HG03432 (cell line): ENCODE results near the gene HAUS8.

Experiments
- ATAC-seq: cut with Tn5 transposase; IDR thresholded peaks from one replicate; pipeline ENCODE4 v1.9.1; 2021; ENCODE audit warnings: mild to moderate bottlenecking, moderate library complexity; ENCODE audit not compliant: unreplicated experiment

The HAUS8 gene

DNA sequence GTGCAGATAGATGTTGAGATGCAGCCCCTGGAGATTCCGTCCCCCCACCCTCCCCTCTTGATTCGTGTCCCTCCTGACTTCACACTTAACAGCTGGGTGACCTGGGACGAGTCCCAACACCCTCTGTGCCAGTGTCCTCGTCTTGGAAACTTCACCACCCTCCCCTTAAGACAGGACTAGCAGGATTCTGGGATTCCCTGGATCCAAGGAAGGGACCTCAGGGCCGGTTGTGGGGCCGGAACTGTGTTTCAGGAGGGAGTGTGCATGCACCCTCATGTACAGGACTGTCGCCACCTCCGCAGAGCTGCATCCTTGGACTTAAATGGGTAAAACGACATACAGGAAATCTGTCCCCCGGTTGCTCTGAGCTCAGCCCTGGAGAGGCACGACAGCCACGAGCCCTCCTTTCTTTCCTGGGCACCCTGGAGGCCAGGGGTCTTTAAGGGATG, 1.3 kb upstream of the HAUS8 start:
- no peak for ATAC-seq

DNA sequence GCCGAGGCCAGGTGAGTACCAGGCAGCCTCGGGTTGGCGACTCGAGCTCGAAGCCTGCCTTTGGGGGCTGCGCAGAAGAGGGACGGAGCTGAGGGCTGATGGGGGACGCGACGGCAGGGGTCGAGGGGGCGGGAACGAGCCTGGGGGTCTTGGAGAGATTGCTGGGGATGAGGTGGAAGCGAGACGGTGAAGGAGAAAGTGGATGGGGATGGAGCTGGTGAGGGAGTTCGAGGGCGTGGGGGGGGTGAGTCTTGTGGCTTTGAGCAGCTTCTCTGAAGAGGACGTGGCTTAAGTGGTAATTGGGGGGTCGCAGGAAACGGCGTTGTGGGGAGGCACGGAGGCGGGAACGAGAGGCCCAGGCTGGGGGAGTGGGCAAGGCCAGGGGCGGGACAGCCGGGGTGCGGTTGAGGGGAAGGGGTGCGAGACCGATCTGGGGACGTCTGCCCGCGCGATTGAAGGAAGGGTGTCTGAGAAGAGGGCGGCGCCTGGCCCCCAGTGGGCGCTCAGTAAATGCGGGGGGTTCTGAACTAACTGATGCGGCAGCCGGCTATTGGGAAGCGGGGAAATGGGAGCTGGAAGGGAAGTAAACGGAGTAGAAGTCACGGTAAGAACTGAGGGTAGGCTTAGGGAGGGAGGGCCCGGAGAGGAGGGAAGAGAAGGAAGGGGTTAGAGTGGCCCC, 751 bp upstream of the HAUS8 start:
- ATAC-seq = no peak

DNA sequence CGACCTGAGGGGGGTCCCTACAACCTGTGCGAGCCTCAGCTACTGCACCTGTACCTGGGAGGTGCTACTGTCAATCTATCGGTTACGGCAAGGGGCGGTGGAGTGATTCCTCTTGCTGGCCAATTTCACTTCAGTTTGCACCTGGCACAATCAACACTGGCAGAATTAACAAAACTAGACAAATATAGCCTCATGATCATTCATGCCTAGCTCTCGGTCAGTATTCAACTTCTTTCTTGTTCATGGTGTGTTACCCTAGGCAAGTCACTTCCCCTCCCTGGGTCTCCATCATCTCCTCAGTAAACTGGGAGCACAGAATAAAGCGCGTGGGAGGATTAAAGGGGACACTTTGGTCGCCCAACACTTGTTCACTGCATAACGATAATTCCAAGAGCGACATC, 618 bp downstream of the HAUS8 start:
- ATAC-seq = no peak

DNA sequence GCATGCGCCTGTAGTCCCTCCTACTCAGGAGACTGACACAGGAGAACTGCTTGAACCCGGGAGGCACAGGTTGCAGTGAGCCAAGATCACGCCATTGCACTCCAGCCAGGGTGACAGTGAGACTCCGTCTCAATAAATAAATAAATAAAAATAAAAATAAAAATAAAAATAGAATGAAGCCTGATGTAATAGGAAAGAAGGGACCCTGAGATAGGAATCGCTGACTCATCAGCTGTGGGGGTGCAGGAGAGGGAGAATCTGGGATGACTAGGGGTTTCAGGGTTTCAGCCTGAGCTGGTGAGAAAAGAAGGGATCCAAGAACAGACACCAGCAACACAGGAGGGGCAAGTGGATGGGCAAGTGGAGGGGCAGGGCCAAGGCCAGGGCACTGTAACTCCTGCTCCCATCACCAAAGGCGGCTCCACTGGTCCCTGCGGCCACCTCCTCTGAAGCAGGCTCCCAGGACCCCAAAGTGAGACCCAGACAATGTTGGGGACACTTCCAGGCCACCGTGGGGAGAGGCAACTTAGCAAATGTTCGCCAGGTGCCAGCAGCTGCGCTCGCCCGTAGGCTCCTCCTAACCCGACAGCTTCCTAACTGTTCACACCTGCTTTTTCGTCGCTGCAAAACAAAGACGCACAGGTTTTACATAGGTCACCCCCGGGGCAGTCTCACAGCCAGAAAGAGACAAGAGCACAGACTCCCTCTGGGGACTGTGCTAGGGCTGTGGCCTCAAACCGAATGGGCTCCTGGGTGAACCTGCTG, 1.2 kb downstream of the HAUS8 start:
- no peak for ATAC-seq

DNA sequence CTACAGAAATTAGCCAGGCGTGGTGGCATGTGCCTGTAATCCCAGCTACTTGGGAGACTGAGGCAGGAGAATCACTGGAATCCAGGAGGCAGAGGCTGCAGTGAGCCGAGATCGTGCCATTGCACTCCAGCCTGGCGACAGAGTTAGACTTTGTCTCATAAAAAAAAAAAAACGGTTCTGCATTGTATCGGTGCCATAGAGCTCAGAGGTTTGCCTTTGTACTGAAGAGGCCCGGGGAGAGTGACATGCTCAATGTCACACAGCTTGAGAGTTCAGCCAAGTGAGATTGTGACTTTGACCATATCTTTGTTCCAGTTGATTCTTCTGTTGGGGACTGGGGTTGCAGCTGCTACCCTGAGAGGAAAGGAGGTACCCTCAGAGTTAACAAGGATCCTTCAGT, 4.3 kb downstream of the HAUS8 start:
- no peak for ATAC-seq

DNA sequence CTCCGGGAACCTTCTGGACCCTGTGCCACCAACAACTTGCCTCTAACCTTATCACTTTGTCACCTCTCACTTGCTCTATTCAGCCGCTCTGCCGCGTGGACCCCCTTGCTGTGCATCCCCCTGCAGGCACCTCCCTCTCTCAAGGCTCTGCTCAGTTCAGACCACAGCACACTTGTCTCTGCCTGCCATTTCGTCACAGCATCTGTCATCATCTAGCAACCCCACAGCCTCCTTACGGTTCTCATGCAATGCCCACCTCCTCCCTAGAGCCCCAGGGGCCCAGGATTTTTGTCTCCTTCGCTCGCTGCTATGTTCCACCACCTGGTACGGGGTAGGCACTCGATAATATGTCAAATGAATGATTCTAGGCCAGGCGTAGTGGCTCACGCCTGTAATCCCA, 4.8 kb downstream of the HAUS8 start:
- ATAC-seq = no peak

DNA sequence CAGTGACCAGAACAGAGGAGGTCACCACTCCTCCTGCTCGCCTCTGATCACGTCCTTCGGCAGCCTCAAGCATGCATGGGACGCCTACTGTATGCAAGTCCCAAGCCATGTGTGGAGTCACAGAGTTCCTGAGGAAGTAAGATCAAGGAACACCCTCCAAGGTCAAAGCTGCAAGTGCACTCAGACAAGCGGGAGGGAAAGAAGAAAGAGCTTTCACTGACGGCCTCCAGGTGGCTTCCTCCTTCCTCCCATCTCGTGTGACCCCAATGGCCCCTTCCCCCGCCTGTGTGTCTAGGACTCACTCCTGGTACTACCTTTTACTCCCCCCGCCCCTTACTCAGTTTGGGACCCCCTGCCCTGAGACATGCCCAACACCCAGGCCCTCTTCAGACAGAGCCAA, 6.1 kb downstream of the HAUS8 start:
- ATAC-seq = no peak

DNA sequence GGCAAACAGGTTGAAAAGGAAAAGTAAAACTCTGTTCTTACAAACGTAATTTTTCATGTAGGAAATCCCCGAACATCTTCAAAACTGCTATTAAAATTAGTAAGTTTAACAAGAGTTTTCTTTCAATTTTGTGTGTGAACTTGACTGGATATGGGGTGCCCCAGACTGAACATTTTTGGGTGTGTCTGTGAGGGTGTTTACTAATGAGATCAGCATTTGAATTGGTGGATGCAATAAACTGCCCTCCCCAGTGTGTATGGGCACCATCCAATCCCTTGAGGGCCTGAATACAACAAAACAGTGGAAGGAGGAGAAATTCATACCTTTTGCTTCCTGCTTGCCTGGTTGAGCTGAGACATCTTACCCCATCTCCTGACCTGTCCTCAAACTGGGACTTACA, 11.8 kb downstream of the HAUS8 start:
- no peak for ATAC-seq

DNA sequence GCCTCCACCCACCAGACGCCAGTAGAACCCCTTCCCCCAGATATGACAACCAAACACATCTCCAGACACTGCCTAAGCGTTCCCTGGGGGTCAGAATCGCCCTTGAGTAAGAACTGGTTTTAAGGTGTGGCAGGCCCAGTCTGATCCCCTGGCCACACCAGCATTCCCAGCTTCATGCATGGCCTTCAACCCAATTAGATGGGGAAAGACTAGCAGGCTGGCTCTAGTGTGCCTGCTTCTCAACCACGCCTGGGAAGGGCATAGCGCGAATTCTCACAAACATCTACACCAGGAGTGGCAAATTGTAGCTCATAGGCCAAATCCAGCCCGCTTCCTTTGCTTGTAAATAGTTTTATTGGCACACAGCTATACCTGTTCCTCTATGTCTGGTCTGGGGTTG, 13.6 kb downstream of the HAUS8 start:
- no peak for ATAC-seq

DNA sequence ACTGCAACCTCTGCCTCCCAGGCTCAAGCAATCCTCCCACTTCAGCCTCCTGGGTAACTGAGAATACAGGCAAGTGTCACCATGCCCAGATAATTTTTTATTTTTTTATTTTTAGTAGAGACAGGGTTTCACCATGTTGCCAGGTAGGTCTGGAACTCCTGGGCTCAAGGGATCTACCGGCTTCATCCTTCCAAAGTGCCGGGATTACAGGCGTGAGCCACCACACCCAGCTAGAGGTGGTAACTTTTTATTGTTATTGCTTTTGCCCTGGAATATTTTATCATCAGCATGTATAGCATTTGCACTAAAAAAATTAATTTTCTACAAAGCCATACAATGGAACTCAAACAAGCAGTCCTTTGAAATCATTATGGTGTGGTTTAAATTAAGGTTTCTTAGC, 14.0 kb downstream of the HAUS8 start:
- ATAC-seq = no peak

DNA sequence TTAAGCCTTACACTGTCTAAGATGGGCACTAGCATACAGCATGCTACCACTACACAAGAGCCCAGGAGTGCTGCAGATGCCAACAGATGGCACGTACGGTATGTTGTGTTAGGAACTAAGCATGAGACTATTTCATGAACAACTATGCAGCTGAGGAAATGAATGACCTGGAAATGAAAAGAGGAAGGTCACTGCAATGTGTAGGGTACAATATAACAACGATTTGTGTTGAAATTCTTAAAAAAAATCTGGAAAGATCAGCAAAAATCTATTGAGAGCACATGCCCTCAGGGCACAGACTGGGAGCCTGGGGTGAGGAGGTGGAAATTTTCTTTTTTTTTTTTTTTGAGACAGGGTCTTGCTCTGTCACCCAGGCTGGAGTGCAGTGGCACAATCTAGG, 14.4 kb downstream of the HAUS8 start:
- ATAC-seq = no peak

DNA sequence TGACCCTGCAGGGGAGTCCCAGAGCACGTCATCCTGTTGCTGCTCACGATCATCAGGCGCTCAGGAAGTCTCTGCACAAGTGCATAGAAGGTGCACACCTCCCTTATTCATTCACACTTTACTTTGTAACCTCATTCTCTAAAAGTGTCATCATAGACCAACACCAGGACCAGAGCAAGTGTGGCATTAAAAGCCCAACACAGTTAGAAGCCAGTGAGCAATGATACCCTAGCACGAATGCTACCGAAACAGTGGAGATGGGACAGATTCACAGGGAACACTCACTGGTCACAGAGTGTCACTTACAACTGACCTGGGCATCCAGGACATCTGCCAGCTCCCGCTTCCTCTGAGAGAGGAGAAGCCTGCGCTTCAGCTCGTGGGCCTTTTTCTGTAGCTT, 17.0 kb downstream of the HAUS8 start:
- no peak for ATAC-seq

DNA sequence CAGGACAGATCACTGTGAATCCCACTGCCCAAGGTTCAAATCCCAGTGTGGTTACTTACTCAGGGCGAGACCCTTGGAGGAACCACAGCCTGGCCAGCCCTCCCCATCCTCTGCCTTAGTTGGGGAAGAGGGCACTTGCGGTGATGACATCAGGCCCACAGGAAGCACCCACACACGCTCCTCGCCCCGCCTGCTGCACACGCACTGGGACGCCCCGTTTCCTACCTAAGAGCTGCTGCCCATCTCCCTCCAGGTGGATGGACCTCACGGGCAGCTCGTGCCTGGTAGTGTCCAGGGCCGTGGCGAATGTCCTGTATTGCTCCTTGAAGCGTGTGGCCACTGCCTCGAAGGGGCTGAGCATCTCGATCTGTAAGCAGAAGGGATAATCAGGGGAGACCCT, 19.6 kb downstream of the HAUS8 start:
- ATAC-seq = no peak

DNA sequence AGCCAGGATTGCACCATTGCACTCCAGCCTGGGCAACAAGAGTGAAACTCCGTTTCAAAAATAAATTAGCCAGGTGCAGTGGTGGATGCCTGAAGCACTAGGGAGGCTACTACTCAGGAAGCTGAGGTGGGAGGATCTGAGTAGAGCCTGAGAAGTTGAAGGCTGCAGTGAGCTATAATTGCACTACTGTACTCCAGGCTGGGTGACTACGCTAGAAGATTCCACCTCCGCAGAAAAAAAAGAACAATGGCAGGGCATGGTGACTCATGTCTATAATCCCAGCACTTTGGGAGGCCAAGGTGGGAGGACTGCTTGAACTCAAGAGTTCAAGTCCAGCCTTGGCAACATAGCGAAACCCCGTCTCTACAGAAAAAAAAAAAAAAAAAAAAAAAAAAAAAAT, 20.5 kb downstream of the HAUS8 start:
- no peak for ATAC-seq

DNA sequence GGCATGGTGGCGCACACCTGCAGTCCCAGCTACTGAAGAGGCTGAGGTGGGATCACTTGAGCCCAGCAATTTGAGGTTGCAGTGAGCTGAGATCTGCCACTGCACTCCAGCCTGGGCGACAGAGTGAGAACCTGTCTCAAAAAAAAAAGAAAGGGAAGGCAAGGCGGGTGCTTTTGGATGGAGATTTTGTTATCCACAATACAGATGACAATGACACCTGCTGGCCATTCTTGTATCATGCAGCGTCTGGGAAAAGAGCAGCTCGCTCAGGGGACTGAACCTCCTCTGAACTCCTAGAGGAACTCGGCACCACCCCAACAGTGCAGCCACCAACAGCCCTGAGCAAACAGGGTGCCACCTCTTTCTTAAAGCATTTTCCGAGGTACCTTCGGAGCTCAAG, 22.8 kb downstream of the HAUS8 start:
- ATAC-seq = no peak

DNA sequence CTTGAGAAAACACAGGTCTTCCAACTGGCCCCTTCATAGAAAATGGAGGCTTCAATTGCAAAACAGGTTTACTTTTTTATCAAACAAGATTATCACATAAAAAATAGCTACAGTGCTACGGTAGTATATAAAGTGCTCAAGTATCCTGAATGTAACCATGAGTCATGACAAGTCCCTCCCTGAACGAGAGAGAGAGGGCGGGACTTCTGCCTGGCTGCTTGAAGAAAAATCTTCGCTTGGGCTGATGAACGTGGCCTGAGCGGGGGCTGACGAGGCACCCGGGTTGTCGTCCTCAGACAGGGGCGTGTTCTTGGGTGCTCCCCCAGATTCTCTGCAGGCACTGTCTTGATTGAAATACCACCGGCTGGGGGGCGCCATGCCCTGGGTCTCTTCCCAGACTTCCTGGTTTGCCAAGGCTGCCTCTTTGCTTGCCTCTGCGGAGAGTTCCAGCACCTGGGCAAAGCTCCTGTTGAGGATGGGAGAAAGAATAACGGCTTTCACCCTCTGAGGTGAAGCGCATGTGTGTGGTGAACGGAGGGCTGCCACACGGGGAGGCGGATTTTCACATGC, 25.5 kb downstream of the HAUS8 start:
- ATAC-seq = no peak

DNA sequence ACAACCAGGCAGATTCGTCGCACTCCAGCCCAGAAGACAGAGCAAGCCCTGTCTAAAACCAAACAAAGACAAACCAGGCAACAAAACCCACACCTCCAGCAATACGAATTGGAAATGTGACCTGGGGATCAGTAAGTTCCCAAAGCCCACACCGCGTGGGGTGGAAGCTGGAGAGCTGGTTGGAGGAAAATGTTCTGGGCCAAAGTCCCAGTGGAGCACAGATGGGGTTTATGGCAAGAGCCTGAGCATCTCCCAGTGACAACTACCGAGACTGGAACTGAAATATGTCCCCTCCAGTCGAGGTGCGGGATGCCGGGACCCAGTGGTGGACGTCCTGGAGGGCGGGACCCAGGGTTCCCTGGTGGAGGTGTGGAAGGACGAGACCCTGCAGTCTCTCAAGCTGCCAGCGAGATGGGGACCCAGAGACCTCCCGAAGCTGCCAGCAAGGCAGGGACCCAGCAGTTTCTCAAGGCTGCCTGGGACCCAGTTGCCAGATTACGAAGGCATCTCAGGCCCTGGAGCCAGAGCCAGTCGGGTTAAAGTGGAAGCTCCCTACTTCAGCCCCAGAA, 26.3 kb downstream of the HAUS8 start:
- no peak for ATAC-seq

DNA sequence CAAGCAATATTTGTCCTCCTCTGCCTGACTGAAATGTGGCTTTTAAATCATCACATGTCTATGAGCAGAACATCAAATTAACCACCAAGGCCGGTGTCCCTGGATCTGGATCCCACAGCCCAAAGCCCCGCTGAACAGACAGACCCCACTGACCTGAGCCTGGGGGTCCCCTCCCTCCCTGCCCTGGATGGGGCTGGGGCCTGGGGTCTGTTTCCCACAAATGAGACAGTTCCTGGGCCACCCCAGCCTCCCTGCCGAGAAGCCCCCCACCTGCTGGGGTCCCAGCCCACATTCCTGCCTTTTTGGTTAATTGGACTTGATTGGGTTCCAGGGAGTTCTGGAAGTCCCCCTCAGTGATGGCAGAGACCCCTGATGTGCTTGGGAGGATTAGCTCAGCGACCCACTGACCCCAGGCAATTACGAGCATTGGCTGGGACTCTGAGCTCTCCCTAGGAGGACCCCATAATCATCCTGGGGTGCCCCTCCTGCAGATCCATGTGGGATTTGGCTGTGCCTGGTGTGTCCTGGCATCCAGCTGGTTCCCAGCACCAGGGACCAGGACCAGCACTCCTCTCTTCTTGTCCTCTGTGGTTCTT, 29.2 kb downstream of the HAUS8 start:
- ATAC-seq = no peak

DNA sequence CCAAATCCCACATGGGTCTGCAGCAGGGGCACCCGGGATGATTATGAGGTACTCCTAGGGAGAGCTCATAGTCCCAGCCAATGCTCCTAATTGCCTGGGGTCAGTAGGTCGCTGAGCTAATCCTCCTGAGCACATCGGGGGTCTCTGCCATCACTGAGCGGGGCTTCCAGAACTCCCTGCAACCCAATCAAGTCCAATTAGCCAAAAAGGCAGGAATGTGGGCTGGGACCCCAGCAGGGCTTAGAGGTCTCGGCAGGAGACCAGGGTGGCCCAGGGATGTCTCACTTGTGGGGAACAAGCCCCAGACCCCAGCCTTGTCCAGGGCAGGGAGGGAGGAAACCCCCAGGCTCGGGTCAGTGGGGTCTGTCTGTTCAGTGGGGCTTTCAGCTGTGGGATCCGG, 31.5 kb downstream of the HAUS8 start:
- ATAC-seq = no peak

DNA sequence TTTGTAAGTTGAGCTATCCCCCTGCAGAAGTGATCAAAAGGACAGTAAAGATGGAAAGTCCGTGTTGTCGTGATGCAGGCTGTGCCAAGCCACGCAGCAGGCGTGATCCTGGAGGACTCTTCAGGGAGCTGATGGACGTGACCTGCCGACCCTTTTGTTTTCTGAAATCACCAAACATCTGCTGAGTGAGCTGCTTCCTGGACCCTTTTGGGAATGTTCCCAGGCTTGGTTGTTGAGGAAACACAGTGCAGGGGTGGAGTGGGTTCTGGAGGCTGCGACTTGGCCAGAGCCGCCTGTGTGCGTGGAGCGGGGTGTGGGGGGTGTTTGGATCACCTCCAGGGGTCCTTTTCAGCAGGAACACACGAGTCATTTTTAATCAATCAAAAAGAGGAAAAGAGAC, 33.3 kb downstream of the HAUS8 start:
- no peak for ATAC-seq

DNA sequence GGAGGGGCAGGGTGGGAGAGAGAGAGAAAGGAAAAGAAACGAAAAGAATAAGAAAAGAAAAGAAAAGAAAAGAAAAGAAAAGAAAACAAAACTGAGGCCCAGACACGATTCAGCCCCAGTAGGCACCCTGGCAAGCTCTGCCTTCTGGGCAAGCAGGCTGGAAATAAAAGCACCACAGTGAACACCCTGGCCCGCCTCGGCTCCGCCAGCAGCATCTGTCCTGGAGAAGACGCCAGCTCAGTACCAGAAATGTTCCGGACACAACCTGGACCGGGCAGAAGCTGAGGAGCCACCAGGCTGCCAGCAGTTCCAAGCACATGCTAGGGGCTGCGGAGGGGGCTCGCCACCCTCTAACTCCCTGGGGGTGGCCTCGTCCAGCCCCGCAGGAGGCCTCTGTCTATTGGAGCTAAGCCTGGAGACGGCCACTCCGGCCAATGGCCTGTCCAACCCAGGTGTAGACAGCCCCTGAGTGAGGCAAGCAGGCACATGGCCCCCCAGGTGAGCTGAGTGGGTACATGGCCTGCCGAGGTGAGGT, 37.2 kb downstream of the HAUS8 start:
- no peak for ATAC-seq
